ENCODE measurements around the gene RUSC2.

RUSC2 gene

GRCh38 chr9:35489313-35490154 is at the start of gene RUSC2:
TSS of gene RUSC2 (plus strand) at chr9:35490111. CDS start at chr9:35546522, 56,411 bp downstream.
- peak within 1 kb of the TSS; percentile 98 for H3K4me3 ChIP-seq (ENCODE audit: low read length)
- DNase-seq (ENCODE audit: low read depth) = peak; percentile 91
- peak; percentile 34 for TF ChIP-seq CTCF (conservative IDR thresholded peaks at IDR 0.05; ENCODE audit: low read length)

GRCh38 chr9:35446012-35446411 is 43.9 kb upstream of the RUSC2 start:
- no peak overlapping the region for H3K4me3 ChIP-seq (ENCODE audit: low read length)
- DNase-seq (ENCODE audit: low read depth) = no peak

GRCh38 chr9:35448496-35448895 is 41.4 kb upstream of the RUSC2 start:
- no peak overlapping the region for H3K4me3 ChIP-seq (ENCODE audit: low read length)
- TF ChIP-seq CTCF (conservative IDR thresholded peaks at IDR 0.05; ENCODE audit: low read length) = no peak
- no peak for DNase-seq (ENCODE audit: low read depth)

More at GRCh38 chr9:35446012-35446411, 43.9 kb upstream of the RUSC2 start:
- TF ChIP-seq CTCF (conservative IDR thresholded peaks at IDR 0.05; ENCODE audit: low read length) = no peak

- peak; percentile 32 for TF ChIP-seq CTCF (conservative IDR thresholded peaks at IDR 0.05; ENCODE audit: low read length)
- DNase-seq (ENCODE audit: low read depth) = no peak
- no peak overlapping the region for H3K4me3 ChIP-seq (ENCODE audit: low read length)
Measured at GRCh38 chr9:35452481-35452880, 37.4 kb upstream of the RUSC2 start.

- TF ChIP-seq CTCF (conservative IDR thresholded peaks at IDR 0.05; ENCODE audit: low read length) = no peak
- DNase-seq (ENCODE audit: low read depth) = no peak
- no peak overlapping the region for H3K4me3 ChIP-seq (ENCODE audit: low read length)
Measured at GRCh38 chr9:35453786-35454185, 36.1 kb upstream of the RUSC2 start.

- no peak for TF ChIP-seq CTCF (conservative IDR thresholded peaks at IDR 0.05; ENCODE audit: low read length)
Measured at GRCh38 chr9:35464141-35465025, 25.5 kb upstream of the RUSC2 start.

More at GRCh38 chr9:35464141-35465025, 25.5 kb upstream of the RUSC2 start:
- peak; percentile 57 for DNase-seq (ENCODE audit: low read depth)
- H3K4me3 ChIP-seq (ENCODE audit: low read length) = no peak overlapping the region

All from AG10803 (cell line).